Subcutaneous adipose tissue (tissue), 4 donors: ENCODE measurements around the gene DCLK1. TPM values are rescaled to one million over a fixed set of nuclear protein-coding genes. Genes with fewer than 3 reads are reported as not detected.

ENCODE experiments used
- total RNA-seq, 4 donors: library from RNA; depleted of rRNA; stranded (reverse); fragments of >200 nt; gene quantifications; one replicate each; pipeline ENCODE4 v1.1.0, GENCODE V29; 2016
- TF ChIP-seq, protein P1 (sequence below): fragments of 450-650 bp; IDR thresholded peaks from one replicate; pipeline ENCODE4 v1.5.1; 2016; ENCODE audit warnings: low read depth, mild to moderate bottlenecking, control low read depth, antibody characterized with exemption, moderate library complexity

Gene DCLK1
- total RNA-seq, 4 donors from 2014 or later, result 78.9 to 116 (median 106) TPM

DNA sequence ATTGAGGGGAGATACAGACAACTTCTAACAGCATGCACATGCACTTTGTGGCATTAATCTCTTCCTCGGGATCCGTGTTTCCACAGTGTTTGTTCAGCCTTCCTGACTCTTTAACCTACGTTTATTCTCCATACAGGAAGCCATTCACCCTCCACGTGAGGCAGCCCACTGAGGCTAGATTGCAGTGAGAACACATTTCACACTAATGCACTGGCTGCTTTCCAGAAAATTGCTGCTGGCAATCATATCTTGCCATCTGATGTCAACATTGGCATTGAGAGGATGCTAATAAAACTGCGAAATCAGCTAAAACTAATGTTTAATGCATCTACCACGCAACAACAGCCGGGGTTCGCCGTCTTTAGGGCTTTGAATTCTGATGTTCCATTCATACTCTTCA is 30.0 kb downstream of the DCLK1 start:
- TF ChIP-seq, protein P1, sequence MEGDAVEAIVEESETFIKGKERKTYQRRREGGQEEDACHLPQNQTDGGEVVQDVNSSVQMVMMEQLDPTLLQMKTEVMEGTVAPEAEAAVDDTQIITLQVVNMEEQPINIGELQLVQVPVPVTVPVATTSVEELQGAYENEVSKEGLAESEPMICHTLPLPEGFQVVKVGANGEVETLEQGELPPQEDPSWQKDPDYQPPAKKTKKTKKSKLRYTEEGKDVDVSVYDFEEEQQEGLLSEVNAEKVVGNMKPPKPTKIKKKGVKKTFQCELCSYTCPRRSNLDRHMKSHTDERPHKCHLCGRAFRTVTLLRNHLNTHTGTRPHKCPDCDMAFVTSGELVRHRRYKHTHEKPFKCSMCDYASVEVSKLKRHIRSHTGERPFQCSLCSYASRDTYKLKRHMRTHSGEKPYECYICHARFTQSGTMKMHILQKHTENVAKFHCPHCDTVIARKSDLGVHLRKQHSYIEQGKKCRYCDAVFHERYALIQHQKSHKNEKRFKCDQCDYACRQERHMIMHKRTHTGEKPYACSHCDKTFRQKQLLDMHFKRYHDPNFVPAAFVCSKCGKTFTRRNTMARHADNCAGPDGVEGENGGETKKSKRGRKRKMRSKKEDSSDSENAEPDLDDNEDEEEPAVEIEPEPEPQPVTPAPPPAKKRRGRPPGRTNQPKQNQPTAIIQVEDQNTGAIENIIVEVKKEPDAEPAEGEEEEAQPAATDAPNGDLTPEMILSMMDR, result no peak

DNA sequence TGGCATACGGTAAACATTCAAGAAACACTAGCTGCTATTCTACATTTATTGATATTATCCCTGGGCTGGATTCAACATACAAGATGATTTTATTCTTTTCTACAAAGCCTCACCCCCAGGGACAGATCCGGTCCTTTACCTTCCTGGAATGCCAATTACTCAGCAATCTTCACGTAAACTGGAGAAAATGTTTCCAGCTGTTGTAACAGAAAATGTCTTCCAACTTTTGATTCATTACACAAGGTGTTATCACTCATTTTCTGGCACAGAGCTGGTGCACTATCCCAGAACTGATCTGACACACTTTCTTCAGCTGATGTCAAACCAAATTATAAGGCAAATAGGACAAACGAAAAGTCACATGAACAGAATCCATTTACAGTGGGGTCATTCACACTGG is 33.1 kb downstream of the DCLK1 start:
- TF ChIP-seq, protein P1, result no peak

DNA sequence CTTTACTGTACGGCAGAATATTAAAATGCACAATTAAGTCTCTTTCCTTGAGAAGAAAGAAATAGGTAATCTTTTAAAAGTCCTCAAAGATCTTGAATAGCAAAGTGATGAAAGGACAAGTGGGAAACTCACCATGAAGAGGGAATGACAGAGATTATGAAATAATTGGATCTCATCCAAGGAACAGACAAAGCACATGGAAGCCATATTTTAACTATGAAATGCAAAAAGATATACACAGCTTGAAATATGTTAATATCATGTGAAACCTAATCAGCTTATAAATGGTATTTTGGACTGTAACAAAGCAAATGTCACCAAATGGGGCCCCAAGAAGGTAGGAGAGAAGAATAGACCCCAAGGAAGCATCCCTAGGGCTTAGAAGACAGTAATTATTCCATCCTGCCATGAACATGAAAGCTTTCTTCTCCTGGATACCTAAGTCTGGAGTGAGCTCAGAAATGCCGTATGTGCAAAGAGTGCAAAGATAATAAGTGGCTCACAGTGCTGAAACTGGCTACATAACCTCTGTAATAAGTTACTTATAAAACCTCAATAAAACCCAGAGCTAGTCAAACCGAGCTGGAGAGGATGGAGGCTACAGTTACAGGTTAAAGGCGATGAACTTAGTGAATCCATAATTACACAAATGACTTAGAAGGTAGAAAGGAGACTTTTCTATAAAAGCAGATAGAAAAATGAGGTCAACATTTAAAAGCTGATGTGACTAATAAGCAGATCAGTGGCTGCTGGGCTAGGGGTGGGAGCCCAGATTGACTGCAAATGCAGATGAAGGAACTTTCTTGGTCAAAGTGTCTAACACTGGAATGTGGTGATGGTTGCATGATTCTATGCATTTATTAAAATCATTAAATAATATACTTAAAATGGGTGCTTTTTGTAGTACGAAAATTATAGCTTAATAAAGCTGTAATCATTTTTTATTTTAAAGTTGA is 34.4 kb downstream of the DCLK1 start:
- TF ChIP-seq, protein P1, result no peak

DNA sequence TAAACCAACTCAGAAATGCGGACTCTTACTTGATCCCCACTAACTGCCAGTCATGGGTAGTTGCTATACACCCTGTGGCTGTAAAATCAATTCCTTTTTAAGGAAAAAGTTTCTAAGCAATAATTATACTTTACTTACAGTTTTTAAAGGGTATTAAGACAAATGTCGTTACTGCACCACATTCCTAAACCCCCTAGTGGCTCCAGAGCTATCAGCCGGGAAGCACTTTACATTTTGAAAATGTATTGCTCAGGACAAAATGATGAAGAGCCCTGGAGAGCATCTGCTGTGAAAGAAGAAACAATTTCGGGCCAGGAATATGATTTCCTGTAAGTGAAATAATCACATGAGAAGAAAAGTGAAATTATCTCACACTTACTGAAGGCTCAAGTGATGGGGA is 36.7 kb downstream of the DCLK1 start:
- TF ChIP-seq, protein P1, result no peak

DNA sequence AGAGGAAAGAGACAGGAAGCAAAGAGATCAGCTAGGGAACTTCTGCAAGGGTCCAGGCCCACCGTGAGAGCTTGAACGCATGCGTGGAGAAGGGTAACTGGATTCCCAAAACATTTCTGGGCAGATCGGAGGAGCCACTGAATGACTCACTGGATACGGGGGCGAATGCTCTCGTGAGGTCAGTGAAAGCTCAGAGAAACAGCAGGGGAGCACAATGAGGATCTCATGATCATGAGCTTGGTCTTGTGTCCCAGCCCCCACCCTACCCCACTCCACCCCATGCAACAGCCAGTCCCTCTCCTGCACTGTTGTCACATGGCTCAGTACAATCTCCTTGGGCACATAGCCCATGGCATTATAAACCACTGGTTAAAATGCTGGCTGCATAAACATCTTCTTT is 40.6 kb downstream of the DCLK1 start:
- TF ChIP-seq, protein P1, result no peak

DNA sequence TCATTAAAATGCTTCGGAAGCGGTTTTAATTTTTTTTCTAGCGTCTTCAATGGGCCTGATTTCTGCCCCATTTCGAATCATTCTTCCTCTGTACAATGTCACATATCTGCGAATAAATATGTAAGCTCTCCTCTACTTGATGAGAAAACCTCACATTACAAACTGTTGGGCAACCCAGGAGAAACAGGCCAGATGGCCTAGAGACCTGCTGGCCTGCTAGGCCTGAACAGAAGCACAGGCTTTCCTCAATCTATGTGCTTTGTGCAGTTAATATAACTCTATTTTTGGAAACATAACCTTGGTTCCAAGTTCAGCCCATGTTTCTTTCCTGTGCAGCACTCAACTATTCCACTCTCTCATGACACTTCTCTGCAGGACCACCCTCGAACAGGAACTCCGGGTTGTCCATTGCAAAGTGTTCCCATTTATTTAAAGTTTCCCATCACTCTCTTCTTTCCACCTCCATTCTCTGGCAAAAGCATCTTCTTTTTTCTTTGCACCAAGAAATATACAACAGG is 42.0 kb downstream of the DCLK1 start:
- TF ChIP-seq, protein P1, result no peak

DNA sequence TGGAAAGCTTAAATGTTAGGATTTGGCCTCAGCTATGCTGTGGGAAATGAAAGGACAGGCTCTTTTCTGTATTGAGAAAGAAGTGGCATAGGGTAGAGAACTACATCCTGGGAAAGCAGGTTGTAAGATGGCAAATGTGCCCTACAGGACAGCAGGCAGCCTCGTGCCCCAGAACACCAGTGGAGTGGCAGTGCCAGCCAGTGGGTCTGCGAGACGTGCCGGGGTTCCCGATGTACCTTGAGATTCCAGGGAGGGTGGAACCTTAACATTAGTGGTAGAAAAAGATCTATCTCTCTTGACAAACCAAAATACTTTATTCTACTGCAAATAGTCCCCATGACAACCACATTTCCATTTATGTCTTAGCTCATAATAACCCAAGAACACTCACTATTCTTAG is 42.7 kb downstream of the DCLK1 start:
- TF ChIP-seq, protein P1, result no peak
